Loucy (cell line): ENCODE data around the gene KIRREL1.

Experiments used
- H2AFZ ChIP-seq: fragments of 200-600 bp; sonication (generic); 2 replicates; pipeline ENCODE4 v1.6.0; 2016; ENCODE audit warnings: antibody characterized with exemption, mild to moderate bottlenecking, low read length, moderate library complexity
- H3F3A ChIP-seq: fragments of 200-600 bp; 2 replicates; pipeline ENCODE4 v1.6.0; 2016; ENCODE audit warnings: antibody characterized with exemption, low read depth, mild to moderate bottlenecking
- H3K27me3 ChIP-seq: fragments of 200-600 bp; sonication (generic); 2 replicates; pipeline ENCODE4 v1.6.1; 2014; ENCODE audit warnings: low read length, mild to moderate bottlenecking; ENCODE audit not compliant: insufficient read depth, poor library complexity, severe bottlenecking
- H3K36me3 ChIP-seq: fragments of 200-600 bp; sonication (generic); 2 replicates; pipeline ENCODE4 v1.6.1; 2016; ENCODE audit warnings: low read length; ENCODE audit not compliant: insufficient read depth
- H3K4me1 ChIP-seq: fragments of 200-600 bp; sonication (generic); 2 replicates; pipeline ENCODE4 v1.5.1; 2014; ENCODE audit warnings: low read length, mild to moderate bottlenecking; ENCODE audit not compliant: insufficient read depth, poor library complexity, severe bottlenecking
- H3K4me2 ChIP-seq: fragments of 200-600 bp; sonication (generic); 2 replicates; pipeline ENCODE4 v1.6.0; 2014; ENCODE audit warnings: antibody characterized with exemption, low read length, low read depth, mild to moderate bottlenecking; ENCODE audit not compliant: poor library complexity, severe bottlenecking
- H3K4me3 ChIP-seq: fragments of 200-600 bp; sonication (generic); 2 replicates; pipeline ENCODE4 v1.5.1; 2014; ENCODE audit warnings: low read length, mild to moderate bottlenecking, mixed read lengths; ENCODE audit not compliant: poor library complexity, severe bottlenecking
- H3K79me2 ChIP-seq: fragments of 200-600 bp; sonication (generic); 2 replicates; pipeline ENCODE4 v1.6.1; 2014; ENCODE audit warnings: low read length; ENCODE audit not compliant: insufficient read depth
- H3K9ac ChIP-seq: fragments of 200-600 bp; sonication (generic); 2 replicates; pipeline ENCODE4 v1.6.0; 2014; ENCODE audit warnings: mild to moderate bottlenecking, low read depth, low read length, moderate library complexity; ENCODE audit not compliant: poor library complexity, severe bottlenecking
- H3K9me2 ChIP-seq: fragments of 200-600 bp; sonication (generic); replicated peaks from 2 replicates; pipeline ENCODE4 v1.6.1; 2016; ENCODE audit warnings: low read depth, low read length, mixed read lengths
- H3K9me3 ChIP-seq: fragments of 200-600 bp; sonication (generic); 2 replicates; pipeline ENCODE4 v1.6.1; 2014; ENCODE audit warnings: mild to moderate bottlenecking, antibody characterized with exemption, low read length, low read depth; ENCODE audit not compliant: insufficient read depth
- H4K20me1 ChIP-seq: fragments of 200-600 bp; sonication (generic); 2 replicates; pipeline ENCODE4 v1.6.0; 2014; ENCODE audit warnings: antibody characterized with exemption, low read length, mild to moderate bottlenecking; ENCODE audit not compliant: insufficient read depth, poor library complexity, severe bottlenecking
- CTCF ChIP-seq: fragments of 200-600 bp; sonication (generic); conservative IDR thresholded peaks from 2 replicates; pipeline ENCODE4 v1.5.1; 2014; ENCODE audit warnings: mild to moderate bottlenecking, antibody characterized with exemption, low read length
- EZH2phosphoT487 ChIP-seq: fragments of 200-600 bp; IDR thresholded peaks from 2 replicates; pipeline ENCODE4 v1.6.1; 2018; ENCODE audit warnings: antibody characterized with exemption, mild to moderate bottlenecking, moderate library complexity, borderline replicate concordance

The KIRREL1 gene

GRCh38 chr1:158008630-158009029 is 15.2 kb downstream of the KIRREL1 start:
- Histone ChIP-seq H2AFZ (no peak overlapping the region), H3K4me3 (no peak overlapping the region), H3K9me3 (no peaks in the 10 kb centered on the region), H3K9ac (no peak overlapping the region), H3F3A (no peaks in the 10 kb centered on the region), H3K79me2 (no peaks in the 10 kb centered on the region), H3K27me3 (no peaks in the 10 kb centered on the region), H4K20me1 (no peaks in the 10 kb centered on the region), H3K4me1 (no peaks in the 10 kb centered on the region), H3K4me2 (no peak overlapping the region), H3K9me2 (no peaks in the 10 kb centered on the region), H3K36me3 (no peaks in the 10 kb centered on the region)
- TF ChIP-seq CTCF (no peak), EZH2phosphoT487 (no peak)

GRCh38 chr1:158011714-158012113 is 18.3 kb downstream of the KIRREL1 start:
- Histone ChIP-seq H3K27me3 (no peaks in the 10 kb centered on the region), H4K20me1 (no peaks in the 10 kb centered on the region), H3K9me3 (no peaks in the 10 kb centered on the region), H3K36me3 (no peaks in the 10 kb centered on the region), H3K4me3 (no peak overlapping the region), H3K9ac (no peak overlapping the region), H3K9me2 (no peaks in the 10 kb centered on the region), H2AFZ (no peak overlapping the region), H3K4me2 (no peak overlapping the region), H3K79me2 (no peaks in the 10 kb centered on the region), H3F3A (no peaks in the 10 kb centered on the region), H3K4me1 (no peaks in the 10 kb centered on the region)
- TF ChIP-seq CTCF, result no peak
- no peak for TF ChIP-seq EZH2phosphoT487

GRCh38 chr1:158013840-158014730 is 20.6 kb downstream of the KIRREL1 start:
- Histone ChIP-seq H4K20me1 (no peaks in the 10 kb centered on the region), H3K9ac (no peak overlapping the region), H3K79me2 (no peaks in the 10 kb centered on the region), H3K9me2 (no peaks in the 10 kb centered on the region), H3K27me3 (no peaks in the 10 kb centered on the region), H3K4me1 (no peaks in the 10 kb centered on the region), H3K9me3 (no peaks in the 10 kb centered on the region), H3K4me2 (no peak overlapping the region), H3K4me3 (no peak overlapping the region), H3K36me3 (no peaks in the 10 kb centered on the region), H2AFZ (no peak overlapping the region), H3F3A (no peaks in the 10 kb centered on the region)
- no peak for TF ChIP-seq EZH2phosphoT487
- no peak for TF ChIP-seq CTCF
